AG04450 (cell line): Measurements from ENCODE around the gene STRIP2. TPM values are rescaled to one million over a fixed set of nuclear protein-coding genes. Genes with fewer than 3 reads are reported as not detected.

Experiments
- CTCF ChIA-PET: fragments of 300-600, 350-600 bp; formaldehyde crosslinking; extraction: SDS; loops from one replicate; lab custom pipeline; 2022; ENCODE audit warnings: antibody characterized with exemption, inconsistent platforms; lab: Charles Lee
- POLR2A ChIA-PET: fragments of 350-600 bp; formaldehyde crosslinking; extraction: SDS; loops from one replicate; lab custom pipeline; 2021; ENCODE audit warnings: antibody characterized with exemption, inconsistent platforms; lab: Yijun Ruan, JAX
- DNase-seq: peaks from one replicate; pipeline ENCODE4 v3.0.0-alpha.2; 2011; ENCODE audit warnings: low read depth, low spot score
- H3K27ac ChIP-seq: one replicate; pipeline ENCODE4 v1.5.1; 2012; ENCODE audit warnings: low read depth, low read length, control low read depth
- H3K27me3 ChIP-seq: one replicate; pipeline ENCODE4 v1.6.0; 2012; ENCODE audit warnings: low read length; ENCODE audit not compliant: control insufficient read depth, insufficient read depth
- H3K4me3 ChIP-seq: 2 replicates; pipeline ENCODE4 v1.5.1; 2011; ENCODE audit warnings: mild to moderate bottlenecking, low read depth, low read length, control low read depth
- H3K9me3 ChIP-seq: 2 replicates; pipeline ENCODE4 v1.5.1; 2012; ENCODE audit warnings: low read length; ENCODE audit not compliant: control insufficient read depth, insufficient read depth
- polyA plus RNA-seq: library from polyadenylated mRNA; depleted of rRNA; stranded (reverse); fragments of >200 nt; gene quantifications from 2 replicates; pipeline ENCODE4 v1.2.3, GENCODE V29; 2011
- TF ChIP-seq, protein P1 (sequence below): IDR thresholded peaks from 2 replicates; pipeline ENCODE4 v1.5.1; 2011; ENCODE audit warnings: low read depth, low read length, control low read depth, inconsistent platforms

Gene STRIP2
- polyA plus RNA-seq, 1 experiment = 1.7 TPM

- Histone ChIP-seq H3K9me3 (peaks cover 7% of the 10 kb centered on the region; the same call in 1 of the 2 replicates), H3K4me3 (no peak overlapping the region), H3K27ac (no peak overlapping the region), H3K27me3 (no peaks in the 10 kb centered on the region)
- ChIA-PET POLR2A (no interaction called here), CTCF (interaction anchor here (0.6 to 2.3 kb wide), 3 partner anchors 76 to 235 kb away, joined by 3 to 9 read pairs (median 4); no protein-coding TSS in a partner anchor)
- DNase-seq = no peak
- TF ChIP-seq, protein P1, sequence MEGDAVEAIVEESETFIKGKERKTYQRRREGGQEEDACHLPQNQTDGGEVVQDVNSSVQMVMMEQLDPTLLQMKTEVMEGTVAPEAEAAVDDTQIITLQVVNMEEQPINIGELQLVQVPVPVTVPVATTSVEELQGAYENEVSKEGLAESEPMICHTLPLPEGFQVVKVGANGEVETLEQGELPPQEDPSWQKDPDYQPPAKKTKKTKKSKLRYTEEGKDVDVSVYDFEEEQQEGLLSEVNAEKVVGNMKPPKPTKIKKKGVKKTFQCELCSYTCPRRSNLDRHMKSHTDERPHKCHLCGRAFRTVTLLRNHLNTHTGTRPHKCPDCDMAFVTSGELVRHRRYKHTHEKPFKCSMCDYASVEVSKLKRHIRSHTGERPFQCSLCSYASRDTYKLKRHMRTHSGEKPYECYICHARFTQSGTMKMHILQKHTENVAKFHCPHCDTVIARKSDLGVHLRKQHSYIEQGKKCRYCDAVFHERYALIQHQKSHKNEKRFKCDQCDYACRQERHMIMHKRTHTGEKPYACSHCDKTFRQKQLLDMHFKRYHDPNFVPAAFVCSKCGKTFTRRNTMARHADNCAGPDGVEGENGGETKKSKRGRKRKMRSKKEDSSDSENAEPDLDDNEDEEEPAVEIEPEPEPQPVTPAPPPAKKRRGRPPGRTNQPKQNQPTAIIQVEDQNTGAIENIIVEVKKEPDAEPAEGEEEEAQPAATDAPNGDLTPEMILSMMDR = no peak
Measured at GRCh38 chr7:129452589-129453231, 18.5 kb downstream of the STRIP2 start.

DNA sequence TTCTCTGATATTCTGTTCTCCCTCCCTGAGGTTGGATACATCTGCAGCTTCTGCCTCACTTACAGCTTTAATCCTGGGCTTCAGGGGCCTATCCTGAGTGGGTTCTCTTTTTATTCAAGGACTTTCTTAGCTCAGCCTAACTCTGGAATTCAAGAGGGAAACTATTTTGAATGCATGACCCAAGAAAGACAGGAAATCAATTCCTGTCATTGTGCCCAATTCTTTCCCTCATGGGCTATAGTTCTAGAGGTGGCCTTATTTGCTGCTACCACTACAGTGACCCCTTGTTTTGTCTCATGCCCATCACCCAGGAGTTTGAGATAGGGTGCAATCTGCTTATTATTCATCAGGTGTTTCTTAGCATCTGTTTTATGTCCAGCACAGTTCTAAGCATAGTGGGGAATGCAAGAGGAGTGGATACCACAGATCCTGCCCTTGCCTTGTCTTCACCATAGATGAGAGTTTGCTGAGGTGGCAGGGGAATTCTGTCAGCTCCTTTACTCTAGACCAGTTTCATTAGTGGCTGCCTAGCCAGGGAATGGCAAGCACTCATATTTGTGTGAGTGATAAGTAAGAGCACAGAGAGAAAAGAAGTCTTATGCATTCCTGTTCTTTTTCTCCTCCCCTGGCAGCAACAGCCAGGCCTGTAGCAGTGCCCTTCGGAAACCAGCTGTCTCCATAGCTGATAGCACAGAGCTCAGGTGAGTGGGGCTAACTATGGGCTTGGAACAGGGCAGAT lies 19.4 kb downstream of the STRIP2 start:
- Histone ChIP-seq H3K4me3 (no peak overlapping the region), H3K9me3 (peaks cover 7% of the 10 kb centered on the region; the same call in 1 of the 2 replicates), H3K27ac (no peak overlapping the region), H3K27me3 (no peaks in the 10 kb centered on the region)
- TF ChIP-seq, protein P1 = no peak
- DNase-seq = no peak
- CTCF ChIA-PET = interaction anchor here (1.1 to 1.5 kb wide), 2 partner anchors 77 to 86 kb away, joined by 3 to 4 read pairs; no protein-coding TSS in a partner anchor
- POLR2A ChIA-PET = no interaction called here

DNA sequence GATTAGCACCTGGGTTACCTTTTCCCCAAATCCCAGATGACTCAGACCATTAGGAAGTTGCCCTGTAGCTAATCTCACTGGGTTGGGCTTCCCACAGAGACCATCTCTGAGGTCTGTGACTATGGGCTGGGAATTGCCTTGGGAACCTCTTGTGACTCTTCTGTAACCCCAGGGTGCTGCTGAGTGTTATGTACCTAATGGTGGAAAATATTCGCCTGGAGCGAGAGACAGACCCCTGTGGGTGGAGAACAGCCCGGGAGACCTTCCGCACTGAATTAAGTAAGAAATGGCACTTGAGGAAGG lies 20.0 kb downstream of the STRIP2 start:
- Histone ChIP-seq H3K27ac (no peak overlapping the region), H3K4me3 (no peak overlapping the region), H3K27me3 (no peaks in the 10 kb centered on the region), H3K9me3 (peaks cover 2% of the 10 kb centered on the region; the same call in 1 of the 2 replicates)
- no peak for DNase-seq
- TF ChIP-seq, protein P1 = no peak
- ChIA-PET POLR2A (no interaction called here), CTCF (interaction anchor here (1.1 kb wide), 1 partner anchor 86 kb away, joined by 3 read pairs; no protein-coding TSS in a partner anchor)

DNA sequence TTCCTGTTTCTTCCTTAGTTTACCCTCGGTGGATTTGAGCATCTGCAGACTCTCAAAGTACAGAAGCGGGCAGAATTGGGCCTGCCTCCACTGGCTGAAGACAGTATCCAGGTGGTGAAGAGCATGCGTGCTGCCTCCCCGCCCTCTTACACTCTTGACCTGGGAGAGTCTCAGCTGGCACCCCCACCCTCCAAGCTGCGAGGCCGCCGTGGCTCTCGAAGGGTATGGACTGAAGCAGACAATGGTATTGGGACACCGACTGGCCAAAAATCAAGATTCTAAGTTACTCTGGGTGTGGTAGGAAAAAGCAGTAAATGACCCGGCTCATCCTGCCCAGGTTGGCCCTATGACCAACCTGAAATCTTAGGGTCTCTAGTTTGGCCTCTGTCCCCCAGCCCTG lies 22.2 kb downstream of the STRIP2 start:
- no peaks in the 10 kb centered on the region for H3K9me3 ChIP-seq
- TF ChIP-seq, protein P1 = no peak
- ChIA-PET POLR2A (no interaction called here), CTCF (no interaction called here)
- H3K27me3 ChIP-seq = no peaks in the 10 kb centered on the region
- no peak overlapping the region for H3K27ac ChIP-seq
- H3K4me3 ChIP-seq = no peak overlapping the region
- no peak for DNase-seq

GRCh38 chr7:129457101-129457500 lies 22.9 kb downstream of the STRIP2 start:
- POLR2A ChIA-PET = no interaction called here
- Histone ChIP-seq H3K9me3 (no peaks in the 10 kb centered on the region), H3K4me3 (no peak overlapping the region), H3K27me3 (no peaks in the 10 kb centered on the region), H3K27ac (no peak overlapping the region)
- no peak for DNase-seq
- TF ChIP-seq, protein P1 = no peak
- CTCF ChIA-PET = no interaction called here
